Keratinocyte (primary cell): ENCODE measurements around the gene PCDH1.

Experiments used
- CTCF ChIP-seq, 3 experiments: IDR thresholded peaks in 1 of 3; conservative IDR thresholded peaks in 1 of 3; optimal IDR thresholded peaks in 1 of 3; 2 replicates in 2 of 3; 3 replicates in 1 of 3; pipeline versions ENCODE3 to v1.5.1; 2011; ENCODE audit warnings: low read length in 3 of 3, mild to moderate bottlenecking in 3 of 3, moderate library complexity in 2 of 3, control low read depth in 1 of 3, inconsistent platforms in 1 of 3; ENCODE audit not compliant: insufficient read depth in 2 of 3; ENCODE audit errors: extremely low read depth in 1 of 3
- EZH2 ChIP-seq: IDR thresholded peaks from one replicate; pipeline ENCODE4 v1.6.1; 2012; ENCODE audit warnings: inconsistent platforms, mild to moderate bottlenecking, low read length, moderate library complexity

GRCh38 chr5:141883184-141883891 lies 5.1 kb upstream of the PCDH1 start:
- TF ChIP-seq CTCF (optimal IDR thresholded peaks at IDR 0.05 in 1 of 3, IDR thresholded peaks at IDR 0.05 in 1 of 3, conservative IDR thresholded peaks at IDR 0.05 in 1 of 3; ENCODE audit: extremely low read depth in 1 of 3, insufficient read depth in 2 of 3, low read length in 3 of 3): no peak
- TF ChIP-seq EZH2: no peak
